Measurements from ENCODE around the gene KHK.

KHK gene

DNA sequence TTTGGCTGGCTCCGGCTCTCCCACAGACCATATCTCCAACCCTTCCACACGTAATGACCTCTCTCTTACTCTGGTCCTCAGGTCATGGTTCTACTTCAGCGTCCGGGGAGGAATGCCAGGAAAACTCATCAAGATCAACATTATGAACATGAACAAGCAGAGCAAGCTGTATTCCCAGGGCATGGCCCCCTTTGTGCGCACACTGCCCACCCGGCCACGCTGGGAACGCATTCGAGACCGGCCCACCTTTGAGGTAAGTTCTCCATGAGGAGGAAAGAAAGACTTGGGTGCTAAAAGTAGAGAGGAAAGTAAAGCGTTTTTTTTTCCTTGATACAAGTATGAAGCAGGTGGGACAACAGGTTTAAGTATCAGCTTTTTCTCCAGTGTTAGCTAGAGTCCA is 33.3 kb upstream of the KHK start (continued):
- no peak for TF ChIP-seq ZNF18 (tag by site-specific recombination; IDR thresholded peaks at IDR 0.05)
- TF ChIP-seq ZNF426 (tag by site-specific recombination; IDR thresholded peaks at IDR 0.05): no peak
- no peak for TF ChIP-seq ZNF146 (tag by site-specific recombination; IDR thresholded peaks at IDR 0.05)

GRCh38 chr2:27053776-27054175 is 32.8 kb upstream of the KHK start:
- peaks cover 4% of the 10 kb centered on the region for H3K4me1 ChIP-seq (ENCODE audit: control insufficient read depth, insufficient read depth, low read length)
- ChIA-PET CTCF (no interaction called here), POLR2A (no interaction called here)
- no peak overlapping the region for H3K4me3 ChIP-seq (ENCODE audit: low read depth, low read length)
- H3K36me3 ChIP-seq (ENCODE audit: control insufficient read depth in 2 of 2, insufficient read depth in 1 of 2, low read length in 2 of 2): peaks cover 17 to 61% of the 10 kb centered on the region in 2 experiments
- H3K27ac ChIP-seq (ENCODE audit: extremely low read depth, low read depth, low read length): no peak overlapping the region
- TF ChIP-seq ZNF16 (tag by site-specific recombination; IDR thresholded peaks at IDR 0.05; ENCODE audit: low read depth) (no peak), ZFP37 (tag by site-specific recombination; IDR thresholded peaks at IDR 0.05) (no peak)
- H3K9me3 ChIP-seq (ENCODE audit: control insufficient read depth, insufficient read depth, low read depth, low read length): no peaks in the 10 kb centered on the region

GRCh38 chr2:27054721-27055120 is 31.9 kb upstream of the KHK start:
- Histone ChIP-seq H3K9me3 (ENCODE audit: control insufficient read depth, insufficient read depth, low read depth, low read length) (no peaks in the 10 kb centered on the region), H3K4me1 (ENCODE audit: control insufficient read depth, insufficient read depth, low read length) (peaks cover under 1% of the 10 kb centered on the region; the same call in 1 of the 2 replicates), H3K27ac (ENCODE audit: extremely low read depth, low read depth, low read length) (no peak overlapping the region), H3K36me3 (ENCODE audit: control insufficient read depth in 2 of 2, insufficient read depth in 1 of 2, low read length in 2 of 2) (peaks cover 17 to 70% of the 10 kb centered on the region in 2 experiments), H3K4me3 (ENCODE audit: low read depth, low read length) (no peak overlapping the region)
- CTCF ChIA-PET: interaction anchor here (0.7 kb wide), 1 partner anchor 132 kb away, joined by 3 read pairs; no protein-coding TSS in a partner anchor
- POLR2A ChIA-PET: interaction anchor here (0.6 to 2.8 kb wide), 3 partner anchors 10 to 17 kb away, joined by 3 to 10 read pairs (median 9); partner anchors contain the start of gene OST4
- TF ChIP-seq ZNF423 (tag by site-specific recombination; IDR thresholded peaks at IDR 0.05) (no peak), KLF1 (tag by site-specific recombination; IDR thresholded peaks at IDR 0.05) (no peak), ZNF777 (tag by site-specific recombination; IDR thresholded peaks at IDR 0.05; ENCODE audit: borderline replicate concordance) (no peak), MYNN (tag by site-specific recombination; IDR thresholded peaks at IDR 0.05; ENCODE audit: borderline replicate concordance) (no peak), MEIS1 (CRISPR knock-in tag; IDR thresholded peaks at IDR 0.05; ENCODE audit: borderline replicate concordance) (no peak), ZNF654 (tag by site-specific recombination; IDR thresholded peaks at IDR 0.05; ENCODE audit: low read depth) (no peak), ZNF132 (tag by site-specific recombination; IDR thresholded peaks at IDR 0.05; ENCODE audit: borderline replicate concordance) (no peak), ZBTB20 (tag by site-specific recombination; IDR thresholded peaks at IDR 0.05) (no peak), CTCF (tag by site-specific recombination; IDR thresholded peaks at IDR 0.05) (no peak), ZNF175 (tag by site-specific recombination; IDR thresholded peaks at IDR 0.05) (no peak), ZNF473 (tag by site-specific recombination; IDR thresholded peaks at IDR 0.05) (no peak)
- TF ChIP-seq, protein P1, sequence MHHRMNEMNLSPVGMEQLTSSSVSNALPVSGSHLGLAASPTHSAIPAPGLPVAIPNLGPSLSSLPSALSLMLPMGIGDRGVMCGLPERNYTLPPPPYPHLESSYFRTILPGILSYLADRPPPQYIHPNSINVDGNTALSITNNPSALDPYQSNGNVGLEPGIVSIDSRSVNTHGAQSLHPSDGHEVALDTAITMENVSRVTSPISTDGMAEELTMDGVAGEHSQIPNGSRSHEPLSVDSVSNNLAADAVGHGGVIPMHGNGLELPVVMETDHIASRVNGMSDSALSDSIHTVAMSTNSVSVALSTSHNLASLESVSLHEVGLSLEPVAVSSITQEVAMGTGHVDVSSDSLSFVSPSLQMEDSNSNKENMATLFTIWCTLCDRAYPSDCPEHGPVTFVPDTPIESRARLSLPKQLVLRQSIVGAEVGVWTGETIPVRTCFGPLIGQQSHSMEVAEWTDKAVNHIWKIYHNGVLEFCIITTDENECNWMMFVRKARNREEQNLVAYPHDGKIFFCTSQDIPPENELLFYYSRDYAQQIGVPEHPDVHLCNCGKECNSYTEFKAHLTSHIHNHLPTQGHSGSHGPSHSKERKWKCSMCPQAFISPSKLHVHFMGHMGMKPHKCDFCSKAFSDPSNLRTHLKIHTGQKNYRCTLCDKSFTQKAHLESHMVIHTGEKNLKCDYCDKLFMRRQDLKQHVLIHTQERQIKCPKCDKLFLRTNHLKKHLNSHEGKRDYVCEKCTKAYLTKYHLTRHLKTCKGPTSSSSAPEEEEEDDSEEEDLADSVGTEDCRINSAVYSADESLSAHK (tag by site-specific recombination; IDR thresholded peaks at IDR 0.05): no peak
- TF ChIP-seq, protein P2, sequence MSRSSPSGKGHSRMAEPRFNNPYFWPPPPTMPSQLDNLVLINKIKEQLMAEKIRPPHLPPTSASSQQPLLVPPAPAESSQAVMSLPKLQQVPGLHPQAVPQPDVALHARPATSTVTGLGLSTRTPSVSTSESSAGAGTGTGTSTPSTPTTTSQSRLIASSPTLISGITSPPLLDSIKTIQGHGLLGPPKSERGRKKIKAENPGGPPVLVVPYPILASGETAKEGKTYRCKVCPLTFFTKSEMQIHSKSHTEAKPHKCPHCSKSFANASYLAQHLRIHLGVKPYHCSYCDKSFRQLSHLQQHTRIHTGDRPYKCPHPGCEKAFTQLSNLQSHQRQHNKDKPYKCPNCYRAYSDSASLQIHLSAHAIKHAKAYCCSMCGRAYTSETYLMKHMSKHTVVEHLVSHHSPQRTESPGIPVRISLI (tag by site-specific recombination; IDR thresholded peaks at IDR 0.05): no peak
